Esophagus squamous epithelium (tissue), 5 donors: ENCODE data around the gene PNPLA8. TPM values are rescaled to one million over a fixed set of nuclear protein-coding genes. Genes with fewer than 3 reads are reported as not detected.
A peak's percentile ranks its signal among the peaks of the same experiment; 100 is the strongest.

Experiments
- DNase-seq: peaks from one replicate; lab custom pipeline; 2025; lab: John Stamatoyannopoulos, UW
- H3K27ac ChIP-seq, 4 donors: fragments of 200-600 bp; sonication (generic); one replicate each; pipeline ENCODE4 v1.5.1; 2016 to 2019; ENCODE audit warnings: mild to moderate bottlenecking in 1 of 4
- H3K27me3 ChIP-seq, 4 donors: fragments of 200-600 bp; sonication (generic); 1 replicate in 3 of 4; 2 replicates in 1 of 4; pipeline versions ENCODE4 v1.5.1 to v1.6.0; 2017 to 2021; ENCODE audit warnings: antibody characterized with exemption in 1 of 4
- H3K36me3 ChIP-seq, 3 donors: fragments of 200-600 bp; sonication (generic); one replicate each; pipeline ENCODE4 v1.5.1; 2016 to 2019
- H3K4me1 ChIP-seq, 3 donors: fragments of 200-600 bp; sonication (generic); one replicate each; pipeline ENCODE4 v1.5.1; 2017 to 2019
- H3K4me3 ChIP-seq, 4 donors: fragments of 200-600 bp; sonication (generic); 1 replicate in 3 of 4; 2 replicates in 1 of 4; pipeline ENCODE4 v1.5.1; 2016 to 2019; ENCODE audit warnings: mild to moderate bottlenecking in 2 of 4, moderate library complexity in 1 of 4
- H3K9me3 ChIP-seq, 3 donors: fragments of 200-600 bp; sonication (generic); one replicate each; pipeline ENCODE4 v1.5.1; 2016 to 2019
- POLR2A ChIP-seq, 4 donors: fragments of 450-650 bp; IDR thresholded peaks; one replicate each; pipeline ENCODE4 v1.6.1; 2017; ENCODE audit warnings: antibody characterized with exemption in 4 of 4, mild to moderate bottlenecking in 4 of 4, moderate library complexity in 3 of 4
- WGBS, 2 donors: methylation state at CpG; one replicate each; pipeline ENCODE4 v1.1.5; 2018; 5-methylcytosine and 5-hydroxymethylcytosine counted together
- intact Hi-C: fragments of 100-400 bp; cut with DNase I; formaldehyde crosslinking; loops from one replicate; pipeline ENCODE4 v1.15.0; 2022
- total RNA-seq, 4 donors: library from RNA; depleted of rRNA; stranded (reverse); fragments of >200 nt; gene quantifications; one replicate each; pipeline ENCODE4 v1.1.0, GENCODE V29; 2016
- TF ChIP-seq, protein P1 (sequence below), 6 experiments: fragments of 450-650 bp in 4 of 6; fragments of 200-600 bp in 2 of 6; sonication (generic) in 2 of 6; IDR thresholded peaks; one replicate each; pipeline ENCODE4 v1.5.1; 2016 to 2019; ENCODE audit warnings: antibody characterized with exemption in 6 of 6, mild to moderate bottlenecking in 4 of 6, moderate library complexity in 4 of 6
- donor health status: DM: yes; HTN: yes; CAD: no.

The PNPLA8 gene
- total RNA-seq, 4 donors from 2014 or later, result 15.8 to 30.7 (median 25.7) TPM

DNA sequence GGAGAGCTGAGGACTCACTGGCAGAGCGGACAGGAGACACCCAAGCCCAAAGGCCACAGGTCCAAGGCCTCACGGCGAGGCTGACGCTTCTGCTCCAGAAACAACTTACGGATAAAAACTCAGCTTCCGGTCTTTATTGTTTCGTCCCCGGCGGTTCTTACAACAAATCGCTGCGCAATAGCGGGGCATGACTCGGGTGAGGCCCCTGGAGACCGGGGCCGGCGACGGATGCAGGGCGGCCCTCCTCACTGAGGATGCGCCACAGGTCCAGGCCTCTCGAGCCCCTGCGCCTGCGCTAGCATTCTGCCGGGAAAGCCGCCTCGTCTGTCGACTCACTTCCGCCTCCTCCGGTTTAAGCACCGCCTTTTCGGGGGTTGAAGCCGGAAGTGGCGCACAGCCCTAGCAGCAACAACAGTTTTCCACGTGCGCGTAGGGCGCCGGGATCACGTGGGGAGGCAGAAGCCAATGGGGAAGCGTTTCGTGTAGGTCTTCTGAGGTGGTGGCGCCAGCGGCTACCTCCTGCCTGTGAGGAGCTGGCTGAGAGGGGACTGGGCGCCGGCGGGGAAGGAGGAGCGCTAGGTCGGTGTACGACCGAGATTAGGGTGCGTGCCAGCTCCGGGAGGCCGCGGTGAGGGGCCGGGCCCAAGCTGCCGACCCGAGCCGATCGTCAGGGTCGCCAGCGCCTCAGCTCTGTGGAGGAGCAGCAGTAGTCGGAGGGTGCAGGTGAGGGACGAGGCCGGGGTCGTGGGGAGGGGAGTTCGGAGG, 43.6 kb upstream of the PNPLA8 start, which contains the start of the genes DNAJB9 and THAP5:
TSS of gene DNAJB9 (plus strand) at position 494 of the 765 bp plus-strand sequence. CDS start 1,853 bp downstream, outside the sequence.
TSS of gene THAP5 (minus strand) at position 326 of the 765 bp plus-strand sequence. CDS start at position 189, 137 bp downstream.
- intact Hi-C loops, result no loop called here
- TF ChIP-seq POLR2A (IDR thresholded peaks at IDR 0.05), result peak in 3 of 4 donors; percentile 84 to 97 (median 94)
- TF ChIP-seq, protein P1, sequence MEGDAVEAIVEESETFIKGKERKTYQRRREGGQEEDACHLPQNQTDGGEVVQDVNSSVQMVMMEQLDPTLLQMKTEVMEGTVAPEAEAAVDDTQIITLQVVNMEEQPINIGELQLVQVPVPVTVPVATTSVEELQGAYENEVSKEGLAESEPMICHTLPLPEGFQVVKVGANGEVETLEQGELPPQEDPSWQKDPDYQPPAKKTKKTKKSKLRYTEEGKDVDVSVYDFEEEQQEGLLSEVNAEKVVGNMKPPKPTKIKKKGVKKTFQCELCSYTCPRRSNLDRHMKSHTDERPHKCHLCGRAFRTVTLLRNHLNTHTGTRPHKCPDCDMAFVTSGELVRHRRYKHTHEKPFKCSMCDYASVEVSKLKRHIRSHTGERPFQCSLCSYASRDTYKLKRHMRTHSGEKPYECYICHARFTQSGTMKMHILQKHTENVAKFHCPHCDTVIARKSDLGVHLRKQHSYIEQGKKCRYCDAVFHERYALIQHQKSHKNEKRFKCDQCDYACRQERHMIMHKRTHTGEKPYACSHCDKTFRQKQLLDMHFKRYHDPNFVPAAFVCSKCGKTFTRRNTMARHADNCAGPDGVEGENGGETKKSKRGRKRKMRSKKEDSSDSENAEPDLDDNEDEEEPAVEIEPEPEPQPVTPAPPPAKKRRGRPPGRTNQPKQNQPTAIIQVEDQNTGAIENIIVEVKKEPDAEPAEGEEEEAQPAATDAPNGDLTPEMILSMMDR (IDR thresholded peaks at IDR 0.05), result peak in 2 of 6 experiments; percentile 7 to 21
- DNase-seq, result peak; percentile 94
- peak within 1 kb of the TSS; percentile 80 to 88 (median 80) for H3K4me3 ChIP-seq
- 0 to 1% methylated on average over 20 to 21 of the region's 65 CpGs for WGBS, 2 donors
- no peaks in the 10 kb centered on the region for H3K27me3 ChIP-seq
- peaks cover 0 to 32% (median 0%) of the 10 kb centered on the region in 3 donors for H3K36me3 ChIP-seq
- peaks cover 0 to 38% (median 12%) of the 10 kb centered on the region in 3 donors for H3K4me1 ChIP-seq
- H3K9me3 ChIP-seq, result no peaks in the 10 kb centered on the region
- H3K27ac ChIP-seq, result peak within 1 kb of the TSS; percentile 95 to 99 (median 96)

DNA sequence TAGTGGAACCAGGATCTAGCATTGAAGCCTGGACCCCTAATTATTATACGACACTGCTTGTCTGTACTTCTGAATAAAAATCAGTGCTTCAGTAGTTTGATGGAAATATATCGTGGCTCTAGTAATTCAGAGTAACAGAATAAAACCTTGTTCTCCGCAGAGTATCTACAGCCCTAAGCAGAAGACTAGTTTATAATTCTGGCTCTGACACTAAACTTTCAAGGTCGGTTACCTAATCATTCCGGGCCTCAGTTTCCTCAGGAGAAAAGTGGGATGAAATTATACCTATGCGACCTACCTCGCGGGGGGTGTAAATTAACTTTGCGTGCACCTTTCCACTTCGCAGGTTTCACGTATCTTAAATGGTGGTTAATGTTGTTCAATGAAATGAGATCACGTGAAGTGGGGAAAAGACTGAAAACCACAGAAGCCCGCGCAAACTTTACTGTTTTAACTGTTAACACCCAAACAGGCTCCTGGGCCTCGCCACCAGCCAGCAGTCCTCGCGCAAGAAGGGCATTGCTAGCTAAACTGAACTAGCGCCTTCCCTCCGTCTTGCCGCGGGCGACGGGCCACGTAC, 43.0 kb upstream of the PNPLA8 start:
- DNase-seq, result no peak
- Histone ChIP-seq H3K27me3 (no peaks in the 10 kb centered on the region), H3K4me3 (peak overlapping the region; percentile 80 to 88 (median 80)), H3K9me3 (no peaks in the 10 kb centered on the region), H3K27ac (peak overlapping the region; percentile 95 to 99 (median 96)), H3K4me1 (peaks cover 0 to 38% (median 12%) of the 10 kb centered on the region in 3 donors), H3K36me3 (peaks cover 0 to 35% (median 0%) of the 10 kb centered on the region in 3 donors)
- 20 to 36% methylated on average over 14 to 19 of the region's 24 CpGs for WGBS, 2 donors
- TF ChIP-seq, protein P1 (IDR thresholded peaks at IDR 0.05), result no peak
- no peak for TF ChIP-seq POLR2A (IDR thresholded peaks at IDR 0.05)
- intact Hi-C loops, result no loop called here

DNA sequence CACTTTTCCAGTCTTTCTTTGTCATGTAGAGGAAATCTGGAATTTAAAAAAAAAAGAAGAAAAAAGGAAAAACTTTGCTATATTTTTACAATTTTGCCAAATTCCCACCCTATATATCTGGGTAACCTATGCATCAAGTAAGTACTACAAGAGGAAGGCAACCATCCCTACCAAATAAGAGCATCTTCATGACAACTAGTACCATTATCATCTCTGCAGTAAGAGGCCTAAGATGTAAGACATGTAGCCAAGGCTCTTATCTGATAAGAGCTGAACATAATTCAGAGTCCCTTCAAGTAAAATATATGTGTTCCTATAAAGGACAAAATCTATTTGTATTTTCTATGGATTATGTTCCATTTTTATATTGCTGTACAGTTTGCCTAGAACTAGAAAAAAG, 40.1 kb upstream of the PNPLA8 start:
- peaks cover 0 to 25% (median 7%) of the 10 kb centered on the region in 3 donors for H3K4me1 ChIP-seq
- TF ChIP-seq, protein P1 (IDR thresholded peaks at IDR 0.05), result no peak
- no peak for TF ChIP-seq POLR2A (IDR thresholded peaks at IDR 0.05)
- H3K9me3 ChIP-seq, result peaks cover 0 to 3% (median 0%) of the 10 kb centered on the region in 3 donors
- intact Hi-C loops, result no loop called here
- no peak overlapping the region for H3K4me3 ChIP-seq
- no peak for DNase-seq
- no peak overlapping the region for H3K27ac ChIP-seq
- H3K27me3 ChIP-seq, result no peaks in the 10 kb centered on the region
- peaks cover 0 to 32% (median 0%) of the 10 kb centered on the region in 3 donors for H3K36me3 ChIP-seq

DNA sequence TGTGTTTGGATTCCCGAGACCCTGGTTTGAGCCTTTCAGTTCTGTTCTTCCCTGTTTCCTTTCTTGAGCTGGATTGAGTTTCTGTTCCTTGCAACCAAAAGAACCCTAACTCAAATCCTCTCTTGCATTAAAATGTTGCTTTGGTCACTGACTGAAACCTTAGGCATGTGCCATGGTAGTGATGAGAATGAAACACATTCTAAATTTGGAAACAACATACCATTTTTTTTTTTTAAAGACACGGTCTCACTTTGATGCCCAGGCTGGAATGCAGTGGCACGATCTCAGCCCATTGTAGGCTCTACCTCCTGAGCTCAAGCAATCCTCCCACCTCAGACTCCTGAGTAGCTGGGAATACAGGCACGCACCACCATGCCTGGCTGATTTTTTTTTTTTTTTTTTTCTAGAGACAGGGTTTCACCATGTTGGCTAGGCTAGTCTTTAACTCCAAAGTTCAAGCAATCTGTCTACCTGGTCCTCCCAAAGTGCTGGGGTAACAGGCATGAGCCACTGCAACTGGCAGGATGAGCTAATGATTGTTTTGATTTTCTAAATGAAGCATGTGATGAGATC, 35.2 kb upstream of the PNPLA8 start:
- Histone ChIP-seq H3K27me3 (no peaks in the 10 kb centered on the region), H3K27ac (no peak overlapping the region), H3K9me3 (peaks cover 4 to 21% (median 14%) of the 10 kb centered on the region in 3 donors), H3K4me3 (no peak overlapping the region), H3K4me1 (no peaks in the 10 kb centered on the region), H3K36me3 (peaks cover 0 to 33% (median 0%) of the 10 kb centered on the region in 3 donors)
- WGBS, 2 donors, result 87 to 98% methylated on average over 4 of the region's 4 CpGs
- no peak for DNase-seq
- intact Hi-C loops, result no loop called here
- TF ChIP-seq, protein P1 (IDR thresholded peaks at IDR 0.05), result no peak
- no peak for TF ChIP-seq POLR2A (IDR thresholded peaks at IDR 0.05)
